HG03520 (cell line): ENCODE data around the gene HCFC1R1.

ENCODE experiments used
- ATAC-seq: cut with Tn5 transposase; IDR thresholded peaks from one replicate; pipeline ENCODE4 v1.9.1; 2021; ENCODE audit warnings: mild to moderate bottlenecking, moderate library complexity; ENCODE audit not compliant: unreplicated experiment

HCFC1R1 gene

GRCh38 chr16:3020604-3021448 is 2.9 kb downstream of the HCFC1R1 start:
- no peak for ATAC-seq

GRCh38 chr16:3020247-3020603 is 3.5 kb downstream of the HCFC1R1 start, which contains the start of gene TNFRSF12A:
Gene TNFRSF12A (plus strand): TSS chr16:3020368. CDS start chr16:3020398, 30 bp downstream.
- no peak for ATAC-seq

GRCh38 chr16:3019594-3020246 is 4.0 kb downstream of the HCFC1R1 start:
- ATAC-seq: no peak

GRCh38 chr16:3017794-3018506 is 5.8 kb downstream of the HCFC1R1 start, which contains the start of gene CLDN6:
Gene CLDN6 (minus strand): TSS chr16:3018183. CDS start chr16:3016021, 2,162 bp downstream.
- no peak for ATAC-seq

- no peak for ATAC-seq
Measured at GRCh38 chr16:3017344-3017743, 6.4 kb downstream of the HCFC1R1 start.

- ATAC-seq: no peak
Measured at GRCh38 chr16:3015865-3016521, 7.7 kb downstream of the HCFC1R1 start.

- ATAC-seq: no peak
Measured at GRCh38 chr16:3014971-3015370, 8.8 kb downstream of the HCFC1R1 start.

GRCh38 chr16:3013998-3014690 is 9.6 kb downstream of the HCFC1R1 start:
- ATAC-seq: no peak

- no peak for ATAC-seq
Measured at GRCh38 chr16:3013491-3013951, 10.2 kb downstream of the HCFC1R1 start.

- ATAC-seq: no peak
Measured at GRCh38 chr16:3012828-3013420, 10.8 kb downstream of the HCFC1R1 start, which contains the start of gene CLDN9. Gene CLDN9 (plus strand): TSS chr16:3012923. CDS start chr16:3013363, 440 bp downstream.

GRCh38 chr16:3012246-3012645 is 11.5 kb downstream of the HCFC1R1 start:
- ATAC-seq: no peak

- ATAC-seq: no peak
Measured at GRCh38 chr16:3010510-3010909, 13.2 kb downstream of the HCFC1R1 start.

- no peak for ATAC-seq
Measured at GRCh38 chr16:3009568-3010390, 14.0 kb downstream of the HCFC1R1 start.

GRCh38 chr16:3008690-3009037 is 15.1 kb downstream of the HCFC1R1 start:
- no peak for ATAC-seq

- ATAC-seq: no peak
Measured at GRCh38 chr16:3007957-3008689, 15.6 kb downstream of the HCFC1R1 start.

- no peak for ATAC-seq
Measured at GRCh38 chr16:3007059-3007956, 16.4 kb downstream of the HCFC1R1 start.

- no peak for ATAC-seq
Measured at GRCh38 chr16:3004781-3005284, 18.9 kb downstream of the HCFC1R1 start.
